ENCODE measurements around the gene PREP.

PREP gene

DNA sequence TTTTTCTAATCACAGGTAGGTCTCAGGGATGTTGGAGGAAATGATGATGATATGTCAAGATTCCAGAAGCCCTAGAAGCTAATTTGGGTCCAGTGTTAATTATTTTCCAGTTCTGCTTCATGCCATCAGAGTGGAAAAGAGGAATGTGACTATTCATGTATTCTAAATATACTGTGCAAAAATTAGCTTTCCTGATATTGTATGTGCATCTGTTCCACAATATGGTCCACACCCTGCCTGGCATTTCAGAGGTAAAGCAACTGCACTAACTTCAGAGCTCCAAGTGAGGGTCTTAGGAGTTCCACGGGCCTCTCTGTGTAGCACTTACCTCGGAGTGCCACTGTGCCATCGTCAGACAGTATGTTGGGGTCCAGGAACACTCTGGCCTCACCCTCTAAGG lies 27.1 kb downstream of the PREP start:
- TF ChIP-seq, protein P1, sequence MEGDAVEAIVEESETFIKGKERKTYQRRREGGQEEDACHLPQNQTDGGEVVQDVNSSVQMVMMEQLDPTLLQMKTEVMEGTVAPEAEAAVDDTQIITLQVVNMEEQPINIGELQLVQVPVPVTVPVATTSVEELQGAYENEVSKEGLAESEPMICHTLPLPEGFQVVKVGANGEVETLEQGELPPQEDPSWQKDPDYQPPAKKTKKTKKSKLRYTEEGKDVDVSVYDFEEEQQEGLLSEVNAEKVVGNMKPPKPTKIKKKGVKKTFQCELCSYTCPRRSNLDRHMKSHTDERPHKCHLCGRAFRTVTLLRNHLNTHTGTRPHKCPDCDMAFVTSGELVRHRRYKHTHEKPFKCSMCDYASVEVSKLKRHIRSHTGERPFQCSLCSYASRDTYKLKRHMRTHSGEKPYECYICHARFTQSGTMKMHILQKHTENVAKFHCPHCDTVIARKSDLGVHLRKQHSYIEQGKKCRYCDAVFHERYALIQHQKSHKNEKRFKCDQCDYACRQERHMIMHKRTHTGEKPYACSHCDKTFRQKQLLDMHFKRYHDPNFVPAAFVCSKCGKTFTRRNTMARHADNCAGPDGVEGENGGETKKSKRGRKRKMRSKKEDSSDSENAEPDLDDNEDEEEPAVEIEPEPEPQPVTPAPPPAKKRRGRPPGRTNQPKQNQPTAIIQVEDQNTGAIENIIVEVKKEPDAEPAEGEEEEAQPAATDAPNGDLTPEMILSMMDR (IDR thresholded peaks at IDR 0.05; ENCODE audit: insufficient read depth, low read length): no peak
- TF ChIP-seq GABPA (IDR thresholded peaks at IDR 0.05; ENCODE audit: low read depth) (no peak), SPI1 (IDR thresholded peaks at IDR 0.05; ENCODE audit: borderline replicate concordance, low read depth) (no peak), POLR2AphosphoS5 (IDR thresholded peaks at IDR 0.05; ENCODE audit: low read depth) (no peak)
- TF ChIP-seq, protein P2, sequence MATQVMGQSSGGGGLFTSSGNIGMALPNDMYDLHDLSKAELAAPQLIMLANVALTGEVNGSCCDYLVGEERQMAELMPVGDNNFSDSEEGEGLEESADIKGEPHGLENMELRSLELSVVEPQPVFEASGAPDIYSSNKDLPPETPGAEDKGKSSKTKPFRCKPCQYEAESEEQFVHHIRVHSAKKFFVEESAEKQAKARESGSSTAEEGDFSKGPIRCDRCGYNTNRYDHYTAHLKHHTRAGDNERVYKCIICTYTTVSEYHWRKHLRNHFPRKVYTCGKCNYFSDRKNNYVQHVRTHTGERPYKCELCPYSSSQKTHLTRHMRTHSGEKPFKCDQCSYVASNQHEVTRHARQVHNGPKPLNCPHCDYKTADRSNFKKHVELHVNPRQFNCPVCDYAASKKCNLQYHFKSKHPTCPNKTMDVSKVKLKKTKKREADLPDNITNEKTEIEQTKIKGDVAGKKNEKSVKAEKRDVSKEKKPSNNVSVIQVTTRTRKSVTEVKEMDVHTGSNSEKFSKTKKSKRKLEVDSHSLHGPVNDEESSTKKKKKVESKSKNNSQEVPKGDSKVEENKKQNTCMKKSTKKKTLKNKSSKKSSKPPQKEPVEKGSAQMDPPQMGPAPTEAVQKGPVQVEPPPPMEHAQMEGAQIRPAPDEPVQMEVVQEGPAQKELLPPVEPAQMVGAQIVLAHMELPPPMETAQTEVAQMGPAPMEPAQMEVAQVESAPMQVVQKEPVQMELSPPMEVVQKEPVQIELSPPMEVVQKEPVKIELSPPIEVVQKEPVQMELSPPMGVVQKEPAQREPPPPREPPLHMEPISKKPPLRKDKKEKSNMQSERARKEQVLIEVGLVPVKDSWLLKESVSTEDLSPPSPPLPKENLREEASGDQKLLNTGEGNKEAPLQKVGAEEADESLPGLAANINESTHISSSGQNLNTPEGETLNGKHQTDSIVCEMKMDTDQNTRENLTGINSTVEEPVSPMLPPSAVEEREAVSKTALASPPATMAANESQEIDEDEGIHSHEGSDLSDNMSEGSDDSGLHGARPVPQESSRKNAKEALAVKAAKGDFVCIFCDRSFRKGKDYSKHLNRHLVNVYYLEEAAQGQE (IDR thresholded peaks at IDR 0.05; ENCODE audit: insufficient replicate concordance, low read depth): no peak
- Histone ChIP-seq H3K27me3 (ENCODE audit: insufficient read depth, poor library complexity, severe bottlenecking) (no peaks in the 10 kb centered on the region), H3K4me3 (replicated peaks; ENCODE audit: insufficient read depth, low read length) (no peak overlapping the region), H3K27ac (replicated peaks) (no peak overlapping the region)
- no peak for DNase-seq (ENCODE audit: low read depth in 1 of 2, low spot score in 1 of 2)

DNA sequence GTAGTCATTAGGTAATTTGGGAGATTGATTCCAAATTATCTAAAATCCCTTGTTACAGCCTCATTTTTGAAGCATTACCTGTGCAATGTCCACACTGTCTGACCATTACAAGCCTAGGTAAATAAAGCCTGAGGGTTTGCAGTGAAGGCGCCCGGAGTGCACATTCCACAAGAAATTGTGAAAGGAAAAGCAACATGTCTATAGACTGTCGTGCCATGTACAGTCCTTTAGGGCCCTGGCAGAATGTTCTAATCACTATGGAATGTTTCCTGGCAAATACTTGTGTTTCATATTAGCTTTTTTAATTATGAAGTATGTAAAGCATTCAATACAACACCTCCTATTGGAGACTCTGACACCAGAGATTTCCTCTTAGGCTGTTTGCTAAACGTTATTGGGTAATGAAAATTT lies 28.9 kb downstream of the PREP start:
- H3K27me3 ChIP-seq (ENCODE audit: insufficient read depth, poor library complexity, severe bottlenecking): no peaks in the 10 kb centered on the region
- TF ChIP-seq SPI1 (IDR thresholded peaks at IDR 0.05; ENCODE audit: borderline replicate concordance, low read depth) (no peak), GABPA (IDR thresholded peaks at IDR 0.05; ENCODE audit: low read depth) (no peak), POLR2AphosphoS5 (IDR thresholded peaks at IDR 0.05; ENCODE audit: low read depth) (no peak)
- TF ChIP-seq, protein P1 (IDR thresholded peaks at IDR 0.05; ENCODE audit: insufficient read depth, low read length): no peak
- TF ChIP-seq, protein P2 (IDR thresholded peaks at IDR 0.05; ENCODE audit: insufficient replicate concordance, low read depth): no peak
- no peak for DNase-seq (ENCODE audit: low read depth in 1 of 2, low spot score in 1 of 2)
- H3K27ac ChIP-seq (replicated peaks): no peak overlapping the region
- no peak overlapping the region for H3K4me3 ChIP-seq (replicated peaks; ENCODE audit: insufficient read depth, low read length)

DNA sequence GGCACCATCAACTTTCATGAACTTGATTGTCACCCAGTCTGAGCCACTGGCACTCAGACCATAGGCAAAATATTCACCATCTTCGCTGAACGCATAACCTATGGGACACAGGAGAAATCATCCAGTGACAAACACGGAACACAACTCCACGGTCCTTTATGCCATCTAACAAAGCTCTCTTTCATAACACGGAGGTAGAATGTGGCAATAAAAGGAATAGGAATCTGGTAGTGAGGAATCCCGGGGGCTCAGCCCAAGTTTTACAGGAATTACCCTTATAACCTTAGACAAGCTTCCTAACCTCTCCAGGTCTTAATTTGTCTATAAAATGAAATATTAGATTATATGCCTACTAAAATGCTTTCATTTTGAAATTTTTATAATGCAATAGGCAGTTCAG lies 29.4 kb downstream of the PREP start:
- no peak for TF ChIP-seq POLR2AphosphoS5 (IDR thresholded peaks at IDR 0.05; ENCODE audit: low read depth)
- no peak for TF ChIP-seq SPI1 (IDR thresholded peaks at IDR 0.05; ENCODE audit: borderline replicate concordance, low read depth)
- TF ChIP-seq, protein P1 (IDR thresholded peaks at IDR 0.05; ENCODE audit: insufficient read depth, low read length): no peak
- TF ChIP-seq, protein P2 (IDR thresholded peaks at IDR 0.05; ENCODE audit: insufficient replicate concordance, low read depth): no peak
- no peak for TF ChIP-seq GABPA (IDR thresholded peaks at IDR 0.05; ENCODE audit: low read depth)
- no peaks in the 10 kb centered on the region for H3K27me3 ChIP-seq (ENCODE audit: insufficient read depth, poor library complexity, severe bottlenecking)
- DNase-seq (ENCODE audit: low read depth in 1 of 2, low spot score in 1 of 2): no peak
- H3K4me3 ChIP-seq (replicated peaks; ENCODE audit: insufficient read depth, low read length): no peak overlapping the region
- no peak overlapping the region for H3K27ac ChIP-seq (replicated peaks)
